ENCODE results near the gene JAM3.

- no peak for TF ChIP-seq EZH2 (IDR thresholded peaks at IDR 0.05; ENCODE audit: borderline replicate concordance, low read depth, low read length, severe bottlenecking)
- no peak for TF ChIP-seq MYC (IDR thresholded peaks at IDR 0.05; ENCODE audit: low read depth, low read length)
- TF ChIP-seq CTCF (IDR thresholded peaks at IDR 0.05; ENCODE audit: extremely low read depth in 1 of 2, insufficient read depth in 1 of 2, low read depth in 1 of 2, low read length in 2 of 2): no peak
- TF ChIP-seq POLR2A (IDR thresholded peaks at IDR 0.05; ENCODE audit: low read depth, low read length): no peak
- TF ChIP-seq POLR2AphosphoS5 (IDR thresholded peaks at IDR 0.05; ENCODE audit: insufficient read depth, low read depth, low read length): no peak
- no peak for TF ChIP-seq JUN (IDR thresholded peaks at IDR 0.05; ENCODE audit: borderline replicate concordance, insufficient read depth, insufficient read length, low read depth)
- TF ChIP-seq FOS (IDR thresholded peaks at IDR 0.05; ENCODE audit: borderline replicate concordance, insufficient read depth, low read length): no peak
- no peak for TF ChIP-seq MAX (IDR thresholded peaks at IDR 0.05; ENCODE audit: insufficient read depth, insufficient read length)
- no peak for TF ChIP-seq GATA2 (IDR thresholded peaks at IDR 0.05; ENCODE audit: insufficient read depth, insufficient read length, low read depth, low read length)
Observed at GRCh38 chr11:134158023-134158422, 89.2 kb downstream of the JAM3 start.
